Keratinocyte (primary cell): ENCODE results near the gene APOL1.

Experiments used
- CTCF ChIP-seq, 3 experiments: IDR thresholded peaks in 1 of 3; conservative IDR thresholded peaks in 1 of 3; optimal IDR thresholded peaks in 1 of 3; 2 replicates in 2 of 3; 3 replicates in 1 of 3; pipeline versions ENCODE3 to v1.5.1; 2011; ENCODE audit warnings: low read length in 3 of 3, mild to moderate bottlenecking in 3 of 3, moderate library complexity in 2 of 3, control low read depth in 1 of 3, inconsistent platforms in 1 of 3; ENCODE audit not compliant: insufficient read depth in 2 of 3; ENCODE audit errors: extremely low read depth in 1 of 3
- EZH2 ChIP-seq: IDR thresholded peaks from one replicate; pipeline ENCODE4 v1.6.1; 2012; ENCODE audit warnings: inconsistent platforms, mild to moderate bottlenecking, low read length, moderate library complexity

GRCh38 chr22:36287881-36288515 is 35.1 kb downstream of the APOL1 start:
- TF ChIP-seq CTCF (optimal IDR thresholded peaks at IDR 0.05 in 1 of 3, IDR thresholded peaks at IDR 0.05 in 1 of 3, conservative IDR thresholded peaks at IDR 0.05 in 1 of 3; ENCODE audit: extremely low read depth in 1 of 3, insufficient read depth in 2 of 3, low read length in 3 of 3) (no peak), EZH2 (no peak)
